ENCODE measurements around the gene LDHAL6A. TPM values are rescaled to one million over a fixed set of nuclear protein-coding genes. Genes with fewer than 3 reads are reported as not detected.

The LDHAL6A gene
- total and polyA plus RNA-seq, 7 donors = 0.04 TPM; not detected in 6

DNA sequence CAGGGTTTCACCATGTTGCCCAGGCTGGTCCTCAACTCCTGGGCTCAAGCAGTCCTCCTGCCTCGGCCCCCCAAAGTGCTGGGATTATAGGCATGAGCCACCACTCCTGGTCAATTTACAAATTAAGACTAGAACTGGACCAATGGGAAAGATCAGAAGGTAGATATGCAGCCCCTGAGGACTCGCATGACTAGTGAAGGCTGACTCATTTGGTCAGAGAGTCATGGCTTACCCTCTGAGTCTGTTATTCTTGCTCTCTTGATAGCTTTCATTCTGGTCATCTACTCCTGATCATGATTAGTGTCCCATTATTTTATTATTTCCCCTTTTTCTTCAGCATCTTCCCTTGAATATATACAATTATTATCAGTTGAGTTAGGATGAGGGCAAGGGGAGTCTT is 2.7 kb upstream of the LDHAL6A start:
- 85 to 86% methylated on average over 2 of the region's 2 CpGs for WGBS, 2 donors
- Histone ChIP-seq H3K36me3 (no peaks in the 10 kb centered on the region), H3K27me3 (no peaks in the 10 kb centered on the region), H3K4me1 (no peaks in the 10 kb centered on the region), H3K27ac (no peak overlapping the region), H3K4me3 (no peak overlapping the region), H3K9me3 (no peaks in the 10 kb centered on the region)
- TF ChIP-seq POLR2AphosphoS5 (IDR thresholded peaks at IDR 0.05) = no peak
- TF ChIP-seq POLR2A (IDR thresholded peaks at IDR 0.05) = no peak
- TF ChIP-seq, protein P1, sequence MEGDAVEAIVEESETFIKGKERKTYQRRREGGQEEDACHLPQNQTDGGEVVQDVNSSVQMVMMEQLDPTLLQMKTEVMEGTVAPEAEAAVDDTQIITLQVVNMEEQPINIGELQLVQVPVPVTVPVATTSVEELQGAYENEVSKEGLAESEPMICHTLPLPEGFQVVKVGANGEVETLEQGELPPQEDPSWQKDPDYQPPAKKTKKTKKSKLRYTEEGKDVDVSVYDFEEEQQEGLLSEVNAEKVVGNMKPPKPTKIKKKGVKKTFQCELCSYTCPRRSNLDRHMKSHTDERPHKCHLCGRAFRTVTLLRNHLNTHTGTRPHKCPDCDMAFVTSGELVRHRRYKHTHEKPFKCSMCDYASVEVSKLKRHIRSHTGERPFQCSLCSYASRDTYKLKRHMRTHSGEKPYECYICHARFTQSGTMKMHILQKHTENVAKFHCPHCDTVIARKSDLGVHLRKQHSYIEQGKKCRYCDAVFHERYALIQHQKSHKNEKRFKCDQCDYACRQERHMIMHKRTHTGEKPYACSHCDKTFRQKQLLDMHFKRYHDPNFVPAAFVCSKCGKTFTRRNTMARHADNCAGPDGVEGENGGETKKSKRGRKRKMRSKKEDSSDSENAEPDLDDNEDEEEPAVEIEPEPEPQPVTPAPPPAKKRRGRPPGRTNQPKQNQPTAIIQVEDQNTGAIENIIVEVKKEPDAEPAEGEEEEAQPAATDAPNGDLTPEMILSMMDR (IDR thresholded peaks at IDR 0.05) = no peak
- TF ChIP-seq EP300 (IDR thresholded peaks at IDR 0.05) = no peak
- no peak for DNase-seq
- intact Hi-C loops (cut with DNase I) = no loop called here

DNA sequence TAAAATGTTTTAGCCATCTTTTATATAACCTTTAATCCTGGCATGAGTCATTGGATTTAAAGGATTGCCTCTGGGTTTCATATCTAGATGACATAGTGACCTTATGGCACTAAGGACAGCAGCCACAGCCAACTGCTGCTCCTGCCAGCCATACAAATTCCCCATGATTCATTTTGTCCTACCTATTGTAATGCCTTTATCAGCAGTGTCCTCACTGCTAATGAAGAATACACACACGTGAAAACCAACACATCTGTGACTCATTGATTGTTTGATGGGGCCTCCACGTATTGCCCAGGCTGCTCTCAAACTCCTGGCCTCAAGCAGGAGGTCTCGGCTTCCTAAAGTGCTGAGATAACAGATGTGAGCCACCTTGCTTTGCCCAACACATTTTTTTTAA is 1.8 kb downstream of the LDHAL6A start:
- no peak for DNase-seq
- no peak overlapping the region for H3K4me3 ChIP-seq
- TF ChIP-seq POLR2A (IDR thresholded peaks at IDR 0.05) (no peak), EP300 (IDR thresholded peaks at IDR 0.05) (no peak), POLR2AphosphoS5 (IDR thresholded peaks at IDR 0.05) (no peak)
- TF ChIP-seq, protein P1 (IDR thresholded peaks at IDR 0.05) = no peak
- no peak overlapping the region for H3K27ac ChIP-seq
- no peaks in the 10 kb centered on the region for H3K9me3 ChIP-seq
- no peaks in the 10 kb centered on the region for H3K36me3 ChIP-seq
- H3K27me3 ChIP-seq = no peaks in the 10 kb centered on the region
- H3K4me1 ChIP-seq = no peaks in the 10 kb centered on the region
- 46 to 62% methylated on average over 3 of the region's 3 CpGs for WGBS, 2 donors
- intact Hi-C loops (cut with DNase I) = no loop called here

DNA sequence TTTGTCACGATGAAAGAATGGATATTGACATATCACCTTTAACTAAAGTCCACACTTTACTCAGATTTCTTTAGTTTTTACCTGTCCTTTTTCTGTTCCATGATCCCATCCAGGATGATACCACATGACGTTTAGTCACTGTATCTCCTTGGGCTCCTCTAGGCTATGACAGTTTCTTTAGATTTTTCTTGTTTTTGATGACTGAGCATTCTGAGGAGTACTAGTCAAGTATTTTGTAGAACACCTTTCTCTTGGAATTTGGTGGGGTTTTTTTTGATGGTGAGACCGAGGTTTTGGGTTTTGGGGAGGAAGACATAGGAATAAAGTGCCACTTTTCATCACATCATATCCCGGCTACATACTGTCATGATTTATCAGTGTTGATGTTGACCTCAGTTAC is 4.0 kb downstream of the LDHAL6A start:
- 89 to 94% methylated on average over 4 of the region's 4 CpGs for WGBS, 2 donors
- DNase-seq = no peak
- intact Hi-C loops (cut with DNase I) = no loop called here
- Histone ChIP-seq H3K9me3 (no peaks in the 10 kb centered on the region), H3K4me1 (no peaks in the 10 kb centered on the region), H3K36me3 (no peaks in the 10 kb centered on the region), H3K4me3 (no peak overlapping the region), H3K27me3 (no peaks in the 10 kb centered on the region), H3K27ac (no peak overlapping the region)
- TF ChIP-seq EP300 (IDR thresholded peaks at IDR 0.05) = no peak
- no peak for TF ChIP-seq POLR2AphosphoS5 (IDR thresholded peaks at IDR 0.05)
- TF ChIP-seq, protein P1 (IDR thresholded peaks at IDR 0.05) = no peak

DNA sequence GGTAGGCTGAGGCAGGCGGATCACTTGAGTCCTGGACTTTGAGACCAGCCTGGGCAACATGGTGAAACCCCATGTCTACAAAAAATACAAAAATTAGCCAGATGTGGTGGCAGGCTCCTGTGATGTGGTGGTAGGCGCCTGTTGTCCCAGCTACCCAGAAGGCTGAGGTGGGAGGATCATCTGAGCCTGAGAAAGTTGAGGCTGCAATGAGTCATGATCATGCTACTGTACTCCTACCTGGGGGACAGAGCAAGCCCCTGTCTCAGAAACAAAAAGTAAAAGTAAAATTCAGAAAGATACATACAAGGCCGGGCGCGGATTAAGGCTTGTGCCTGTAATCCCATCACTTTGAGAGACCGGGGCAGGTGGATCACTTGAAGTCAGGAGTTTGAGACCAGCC is 6.3 kb downstream of the LDHAL6A start:
- no peaks in the 10 kb centered on the region for H3K27me3 ChIP-seq
- H3K36me3 ChIP-seq = no peaks in the 10 kb centered on the region
- intact Hi-C loops (cut with DNase I) = no loop called here
- no peak overlapping the region for H3K27ac ChIP-seq
- WGBS, 2 donors = 97 to 98% methylated on average over 6 of the region's 6 CpGs
- no peaks in the 10 kb centered on the region for H3K9me3 ChIP-seq
- TF ChIP-seq, protein P1 (IDR thresholded peaks at IDR 0.05) = no peak
- TF ChIP-seq EP300 (IDR thresholded peaks at IDR 0.05) (no peak), POLR2AphosphoS5 (IDR thresholded peaks at IDR 0.05) (no peak), POLR2A (IDR thresholded peaks at IDR 0.05) (no peak)
- H3K4me3 ChIP-seq = no peak overlapping the region
- no peak for DNase-seq
- no peaks in the 10 kb centered on the region for H3K4me1 ChIP-seq

DNA sequence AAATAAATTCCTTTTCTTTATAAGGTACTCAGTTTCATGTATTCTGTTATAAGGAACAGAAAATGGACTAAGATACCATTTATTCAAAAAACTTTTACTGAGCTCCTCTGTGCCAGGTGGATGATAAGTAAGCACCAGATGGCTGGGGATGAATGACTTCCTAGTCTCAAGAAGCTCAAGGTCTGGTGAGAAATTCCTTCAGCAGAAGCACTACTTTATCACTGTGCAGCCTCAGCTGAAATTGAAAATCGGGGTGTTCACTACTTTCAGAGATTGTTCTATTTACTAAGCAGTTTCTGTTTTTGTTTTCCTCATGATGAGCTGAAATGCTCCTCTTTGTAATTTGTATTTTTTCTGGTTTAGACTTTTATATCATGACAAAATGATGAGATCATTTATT is 7.8 kb downstream of the LDHAL6A start:
- no peak for DNase-seq
- Histone ChIP-seq H3K36me3 (no peaks in the 10 kb centered on the region), H3K27ac (no peak overlapping the region), H3K27me3 (no peaks in the 10 kb centered on the region), H3K4me3 (no peak overlapping the region), H3K4me1 (no peaks in the 10 kb centered on the region), H3K9me3 (no peaks in the 10 kb centered on the region)
- intact Hi-C loops (cut with DNase I) = no loop called here
- WGBS, 2 donors = 64 to 75% methylated on average over 1 of the region's 1 CpG
- TF ChIP-seq POLR2AphosphoS5 (IDR thresholded peaks at IDR 0.05) (no peak), POLR2A (IDR thresholded peaks at IDR 0.05) (no peak), EP300 (IDR thresholded peaks at IDR 0.05) (no peak)
- TF ChIP-seq, protein P1 (IDR thresholded peaks at IDR 0.05) = no peak

All from sigmoid colon (tissue), 7 donors.